IMR-90 (cell line): ENCODE measurements around the gene PYGO2. TPM values are rescaled to one million over a fixed set of nuclear protein-coding genes. Genes with fewer than 3 reads are reported as not detected.

Source experiments
- ATAC-seq: fragments of 200-7000 bp; cut with Tn5 transposase; 2 replicates; pipeline ENCODE4 v1.9.1; 2020; ENCODE audit warnings: low read depth, mild to moderate bottlenecking, moderate library complexity
- BruUV-seq: library from RNA; stranded (reverse); fragments of 400-500 nt; replicated peaks from 2 replicates; lab custom pipeline; 2021; lab: Mats Ljungman, UMichigan
- CTCF ChIA-PET: fragments of 300-600 bp; formaldehyde crosslinking; extraction: SDS; loops from one replicate; lab custom pipeline; 2021; ENCODE audit warnings: antibody characterized with exemption; lab: Yijun Ruan, JAX
- POLR2A ChIA-PET: fragments of 300-600 bp; sonication (Branson Sonifier 250); formaldehyde crosslinking; loops from one replicate; lab custom pipeline; 2022; ENCODE audit warnings: antibody characterized with exemption; ENCODE audit not compliant: unreplicated experiment; lab: Charles Lee
- DNase-seq: peaks from one replicate; pipeline ENCODE4 v3.0.0; 2013
- H2AFZ ChIP-seq: replicated peaks from 2 replicates; pipeline ENCODE3; 2013; ENCODE audit warnings: low read length, mild to moderate bottlenecking; ENCODE audit not compliant: poor library complexity
- H2AK5ac ChIP-seq: 2 replicates; pipeline ENCODE4 v1.6.1; 2013; ENCODE audit warnings: low read depth, low read length, inconsistent platforms
- H2AK9ac ChIP-seq: replicated peaks from 2 replicates; pipeline ENCODE3; 2013; ENCODE audit warnings: mild to moderate bottlenecking, low read depth, low read length, moderate library complexity; ENCODE audit not compliant: poor library complexity
- H2BK120ac ChIP-seq: 2 replicates; pipeline ENCODE4 v1.6.1; 2013; ENCODE audit warnings: low read depth, low read length, inconsistent platforms
- H2BK15ac ChIP-seq: 3 replicates; pipeline ENCODE4 v1.6.1; 2013; ENCODE audit warnings: low read depth, low read length, inconsistent platforms
- H2BK20ac ChIP-seq: 2 replicates; pipeline ENCODE4 v1.6.1; 2013; ENCODE audit warnings: low read depth, mild to moderate bottlenecking, inconsistent platforms, low read length, moderate library complexity
- H2BK5ac ChIP-seq: 2 replicates; pipeline ENCODE4 v1.6.1; 2013; ENCODE audit warnings: mild to moderate bottlenecking, low read depth, low read length, inconsistent platforms; ENCODE audit not compliant: poor library complexity, severe bottlenecking
- H3K14ac ChIP-seq: replicated peaks from 2 replicates; pipeline ENCODE4 v1.6.1; 2013; ENCODE audit warnings: low read depth, low read length, inconsistent platforms
- H3K18ac ChIP-seq: 2 replicates; pipeline ENCODE4 v1.6.1; 2013; ENCODE audit warnings: low read depth, low read length, control low read depth
- H3K23ac ChIP-seq: 2 replicates; pipeline ENCODE4 v1.6.1; 2013; ENCODE audit warnings: low read depth, low read length, inconsistent platforms
- H3K27ac ChIP-seq: 2 replicates; pipeline ENCODE4 v1.5.1; 2013; ENCODE audit warnings: mild to moderate bottlenecking, control low read depth, low read length; ENCODE audit not compliant: insufficient read depth
- H3K27me3 ChIP-seq: 2 replicates; pipeline ENCODE4 v1.6.1; 2013; ENCODE audit warnings: low read length; ENCODE audit not compliant: control insufficient read depth, insufficient read depth
- H3K36me3 ChIP-seq: 2 replicates; pipeline ENCODE4 v1.6.1; 2013; ENCODE audit warnings: low read length, mixed read lengths; ENCODE audit not compliant: control insufficient read depth, insufficient read depth
- H3K4ac ChIP-seq: 2 replicates; pipeline ENCODE4 v1.6.1; 2013; ENCODE audit warnings: low read depth, low read length, inconsistent platforms
- H3K4me1 ChIP-seq: 2 replicates; pipeline ENCODE4 v1.6.1; 2013; ENCODE audit warnings: low read length, mixed read lengths; ENCODE audit not compliant: control insufficient read depth, insufficient read depth
- H3K4me2 ChIP-seq: 2 replicates; pipeline ENCODE4 v1.6.1; 2013; ENCODE audit warnings: low read depth, mild to moderate bottlenecking, control low read depth, low read length, moderate library complexity
- H3K4me3 ChIP-seq: 2 replicates; pipeline ENCODE4 v1.5.1; 2013; ENCODE audit warnings: low read depth, mild to moderate bottlenecking, control low read depth, low read length, moderate library complexity; ENCODE audit not compliant: insufficient read depth
- H3K56ac ChIP-seq: 2 replicates; pipeline ENCODE4 v1.6.1; 2013; ENCODE audit warnings: low read length, inconsistent platforms; ENCODE audit not compliant: insufficient read depth; ENCODE audit errors: extremely low read depth
- H3K79me1 ChIP-seq, 2 experiments: 2 replicates each; pipeline ENCODE4 v1.6.1; 2013; ENCODE audit warnings: low read length in 2 of 2, inconsistent platforms in 1 of 2, low read depth in 1 of 2
- H3K9ac ChIP-seq: 2 replicates; pipeline ENCODE4 v1.6.1; 2013; ENCODE audit warnings: low read depth, low read length, control low read depth
- H3K9me1 ChIP-seq: 2 replicates; pipeline ENCODE4 v1.6.1; 2013; ENCODE audit warnings: low read length, inconsistent platforms; ENCODE audit not compliant: insufficient read depth
- H3K9me3 ChIP-seq: 2 replicates; pipeline ENCODE4 v1.6.1; 2013; ENCODE audit warnings: low read length; ENCODE audit not compliant: control insufficient read depth, insufficient read depth
- H4K20me1 ChIP-seq: 2 replicates; pipeline ENCODE4 v1.6.1; 2013; ENCODE audit warnings: low read length, inconsistent platforms; ENCODE audit not compliant: insufficient read depth
- H4K5ac ChIP-seq: 2 replicates; pipeline ENCODE4 v1.6.1; 2013; ENCODE audit warnings: mild to moderate bottlenecking, low read depth, low read length, control low read depth
- H4K8ac ChIP-seq, 2 experiments: 2 replicates each; pipeline ENCODE4 v1.6.1; 2013; ENCODE audit warnings: low read depth in 2 of 2, low read length in 2 of 2, control low read depth in 1 of 2, inconsistent platforms in 1 of 2
- H4K91ac ChIP-seq: 2 replicates; pipeline ENCODE4 v1.6.1; 2013; ENCODE audit warnings: low read depth, low read length, inconsistent platforms; ENCODE audit not compliant: insufficient read depth
- CHD1 ChIP-seq: IDR thresholded peaks from 2 replicates; pipeline ENCODE4 v1.6.1; 2012; ENCODE audit warnings: low read depth, low read length, improper control_type of control experiment
- FOS ChIP-seq: fragments of 150-350 bp; IDR thresholded peaks from 2 replicates; pipeline ENCODE4 v1.6.1; 2016; ENCODE audit warnings: low read depth, low read length
- MAFK ChIP-seq: IDR thresholded peaks from 2 replicates; pipeline ENCODE4 v1.6.1; 2012; ENCODE audit warnings: low read depth, low read length, improper control_type of control experiment
- RCOR1 ChIP-seq: IDR thresholded peaks from 2 replicates; pipeline ENCODE4 v1.6.1; 2012; ENCODE audit warnings: mild to moderate bottlenecking, low read length, improper control_type of control experiment; ENCODE audit not compliant: insufficient replicate concordance
- SMC3 ChIP-seq: fragments of 150-350 bp; IDR thresholded peaks from 2 replicates; pipeline ENCODE4 v1.6.1; 2016; ENCODE audit warnings: low read depth, mild to moderate bottlenecking, antibody characterized with exemption, low read length, moderate library complexity
- WGBS, 2 experiments: methylation state at CpG; one replicate each; pipeline versions ENCODE4 v1.1.5 to v1.1.7; 2013; ENCODE audit warnings: missing lambda C conversion rate in 2 of 2; ENCODE audit not compliant: insufficient read length in 1 of 2; ENCODE audit errors: extremely low coverage in 2 of 2; 5-methylcytosine and 5-hydroxymethylcytosine counted together
- dilution Hi-C: fragments of 300-500 bp; cut with HindIII; formaldehyde crosslinking; loops from one replicate; pipeline ENCODE4 v1.14.3; 2018; ENCODE audit warnings: low sequenced_read_pairs; ENCODE audit not compliant: unreplicated experiment
- in situ Hi-C: fragments of 300-500 bp; cut with MboI; formaldehyde crosslinking; loops from 3 replicates; pipeline ENCODE4 v1.14.3; 2019; ENCODE audit warnings: low sequenced_read_pairs, inconsistent platforms, mixed read lengths
- intact Hi-C: fragments of 100-400 bp; cut with micrococcal nuclease; formaldehyde crosslinking; loops from 2 replicates; pipeline ENCODE4 v1.10.0; 2022
- polyA plus RNA-seq, 3 experiments: library from polyadenylated mRNA; depleted of rRNA; stranded (reverse); fragments of >200 nt; gene quantifications; 2 replicates each; pipeline ENCODE4 v1.2.3, GENCODE V29; 2012; ENCODE audit warnings: low replicate concordance in 1 of 3
- total RNA-seq: library from RNA; depleted of rRNA; stranded (reverse); fragments of >200 nt; gene quantifications from 2 replicates; pipeline ENCODE4 v1.2.3, GENCODE V29; 2012
- TF ChIP-seq, protein P1 (sequence below): conservative IDR thresholded peaks from 2 replicates; pipeline ENCODE4 v1.5.1; 2012; ENCODE audit warnings: mild to moderate bottlenecking, low read depth, low read length, improper control_type of control experiment

The PYGO2 gene
- total and polyA plus RNA-seq, 2 of the 4 experiments (the other 2 are of a cell fraction), result 5.4 to 14.8 TPM

DNA sequence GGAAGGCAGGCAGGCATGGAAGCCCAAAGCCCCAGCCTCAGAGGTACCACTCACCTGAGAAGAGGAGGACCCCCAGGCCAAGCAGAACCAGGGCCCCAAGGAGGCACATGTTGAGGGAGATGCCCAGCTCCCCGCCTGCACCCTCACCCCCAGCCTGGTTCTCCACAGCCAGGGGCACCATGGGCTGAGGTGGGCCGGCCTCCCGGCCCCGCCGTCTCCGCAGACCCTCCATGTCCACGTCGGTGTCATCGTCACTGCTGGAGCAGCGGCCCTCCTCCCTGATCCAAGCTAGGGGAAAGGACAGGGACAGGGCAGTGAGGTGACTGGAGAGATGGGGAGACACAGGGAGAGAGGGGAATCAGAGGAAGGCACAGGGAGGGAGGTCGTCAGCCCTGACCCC is 13.5 kb downstream of the PYGO2 start:
- Histone ChIP-seq H4K20me1 (peaks cover 3% of the 10 kb centered on the region), H3K4me2 (no peak overlapping the region), H3K36me3 (peaks cover 45% of the 10 kb centered on the region), H3K14ac (no peak overlapping the region), H2BK120ac (no peak overlapping the region), H2BK5ac (no peak overlapping the region), H3K23ac (no peak overlapping the region), H3K4me3 (no peak overlapping the region), H3K4me1 (no peaks in the 10 kb centered on the region), H2AFZ (no peak overlapping the region), H3K79me1 (peaks cover 0 to 4% of the 10 kb centered on the region in 2 experiments; a peak in 3 of 4 replicates), H4K8ac (no peak overlapping the region), H2AK9ac (no peak overlapping the region), H2BK20ac (no peak overlapping the region), H4K91ac (no peak overlapping the region), H3K18ac (no peak overlapping the region), H3K4ac (no peak overlapping the region), H3K9me3 (no peaks in the 10 kb centered on the region), H3K27ac (no peak overlapping the region), H3K9ac (no peak overlapping the region), H2AK5ac (no peak overlapping the region), H2BK15ac (no peak overlapping the region), H3K56ac (no peak overlapping the region), H3K9me1 (no peaks in the 10 kb centered on the region), H4K5ac (no peak overlapping the region), H3K27me3 (no peaks in the 10 kb centered on the region)
- CTCF ChIA-PET, result interaction anchor here (0.7 kb wide), 1 partner anchor 469 kb away, joined by 3 read pairs; no protein-coding TSS in a partner anchor
- no peak for ATAC-seq
- no peak for DNase-seq
- intact Hi-C loops (no loop called here), in situ Hi-C loops (no loop called here), dilution Hi-C loops (no loop called here)
- TF ChIP-seq CHD1 (no peak), RCOR1 (no peak), SMC3 (no peak), MAFK (no peak), FOS (no peak)
- TF ChIP-seq, protein P1, sequence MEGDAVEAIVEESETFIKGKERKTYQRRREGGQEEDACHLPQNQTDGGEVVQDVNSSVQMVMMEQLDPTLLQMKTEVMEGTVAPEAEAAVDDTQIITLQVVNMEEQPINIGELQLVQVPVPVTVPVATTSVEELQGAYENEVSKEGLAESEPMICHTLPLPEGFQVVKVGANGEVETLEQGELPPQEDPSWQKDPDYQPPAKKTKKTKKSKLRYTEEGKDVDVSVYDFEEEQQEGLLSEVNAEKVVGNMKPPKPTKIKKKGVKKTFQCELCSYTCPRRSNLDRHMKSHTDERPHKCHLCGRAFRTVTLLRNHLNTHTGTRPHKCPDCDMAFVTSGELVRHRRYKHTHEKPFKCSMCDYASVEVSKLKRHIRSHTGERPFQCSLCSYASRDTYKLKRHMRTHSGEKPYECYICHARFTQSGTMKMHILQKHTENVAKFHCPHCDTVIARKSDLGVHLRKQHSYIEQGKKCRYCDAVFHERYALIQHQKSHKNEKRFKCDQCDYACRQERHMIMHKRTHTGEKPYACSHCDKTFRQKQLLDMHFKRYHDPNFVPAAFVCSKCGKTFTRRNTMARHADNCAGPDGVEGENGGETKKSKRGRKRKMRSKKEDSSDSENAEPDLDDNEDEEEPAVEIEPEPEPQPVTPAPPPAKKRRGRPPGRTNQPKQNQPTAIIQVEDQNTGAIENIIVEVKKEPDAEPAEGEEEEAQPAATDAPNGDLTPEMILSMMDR, result no peak
- POLR2A ChIA-PET, result no interaction called here
- no CpG with 5 or more reads among the region's 11 CpGs for WGBS, 2 experiments
- BruUV-seq, result no TSS peak
